K562 (cell line): ENCODE results near the gene CKMT2. TPM values are rescaled to one million over a fixed set of nuclear protein-coding genes. Genes with fewer than 3 reads are reported as not detected.

Experiments used
- CBX8 ChIP-seq: fragments of 200-600 bp; sonication (generic); IDR thresholded peaks from 2 replicates; pipeline ENCODE4 v1.6.1; 2012; ENCODE audit warnings: borderline replicate concordance, mixed run types, low read depth, mild to moderate bottlenecking, moderate library complexity, mixed read lengths, low read length, control low read depth, inconsistent platforms; ENCODE audit not compliant: poor library complexity, severe bottlenecking; ENCODE audit errors: extremely low read depth
- CCNT2 ChIP-seq: IDR thresholded peaks from 2 replicates; pipeline ENCODE4 v1.6.1; 2011; ENCODE audit warnings: borderline replicate concordance, low read depth, mild to moderate bottlenecking, moderate library complexity, mixed read lengths, low read length; ENCODE audit not compliant: insufficient read length; ENCODE audit errors: extremely low read depth
- COPS2 ChIP-seq: fragments of 450-650 bp; conservative IDR thresholded peaks from 2 replicates; pipeline ENCODE4 v1.6.1; 2016; ENCODE audit warnings: mild to moderate bottlenecking, moderate library complexity
- FOSL1 ChIP-seq: fragments of 200-800 bp; sonication (Bioruptor generic); conservative IDR thresholded peaks from 2 replicates; pipeline ENCODE4 v1.6.1; 2016; ENCODE audit warnings: missing genetic modification characterization, missing compliant biosample characterization
- FOXP4 ChIP-seq: sonication (generic); formaldehyde crosslinking; IDR thresholded peaks from 2 replicates; pipeline ENCODE4 v1.8.0; 2022; ENCODE audit warnings: mild to moderate bottlenecking, missing genetic modification reagents, borderline replicate concordance
- MEF2A ChIP-seq: IDR thresholded peaks from 2 replicates; pipeline ENCODE4 v1.6.1; 2011; ENCODE audit warnings: low read depth, mild to moderate bottlenecking, low read length, moderate library complexity; ENCODE audit not compliant: control insufficient read depth
- RBBP5 ChIP-seq: fragments of 200-600 bp; sonication (generic); IDR thresholded peaks from 2 replicates; pipeline ENCODE4 v1.6.1; 2012; ENCODE audit warnings: borderline replicate concordance, mild to moderate bottlenecking, low read length, control low read depth, inconsistent platforms; ENCODE audit not compliant: insufficient read depth, poor library complexity, severe bottlenecking
- RHOXF2B ChIP-seq: fragments of 250-450 bp; sonication (Bioruptor Pico); conservative IDR thresholded peaks from 2 replicates; pipeline ENCODE4 v1.5.1; 2021
- STAG1 ChIP-seq: sonication (generic); formaldehyde crosslinking; IDR thresholded peaks from 2 replicates; pipeline ENCODE4 v1.5.0; 2020; ENCODE audit warnings: missing genetic modification reagents, borderline replicate concordance
- TAF9B ChIP-seq: fragments of 450-650 bp; IDR thresholded peaks from 2 replicates; pipeline ENCODE4 v1.6.1; 2018; ENCODE audit warnings: mild to moderate bottlenecking; ENCODE audit not compliant: partially characterized antibody
- TEAD1 ChIP-seq, 2 experiments: fragments of 450-650 bp in 1 of 2; sonication (generic) in 1 of 2; formaldehyde crosslinking; IDR thresholded peaks; 2 replicates each; pipeline versions ENCODE4 v1.4.0 to v1.8.0; 2020 to 2022; ENCODE audit warnings: mild to moderate bottlenecking in 2 of 2, missing genetic modification reagents in 1 of 2
- TFAM ChIP-seq: fragments of 250-450 bp; sonication (Bioruptor Pico); conservative IDR thresholded peaks from 2 replicates; pipeline ENCODE4 v1.5.0; 2021; ENCODE audit warnings: mild to moderate bottlenecking, moderate library complexity
- THAP12 ChIP-seq: fragments of 250-450 bp; sonication (Bioruptor Pico); IDR thresholded peaks from 2 replicates; pipeline ENCODE4 v1.9.0; 2021; ENCODE audit warnings: mild to moderate bottlenecking, inconsistent platforms
- ZNF696 ChIP-seq: fragments of 250-450 bp; sonication (Bioruptor Pico); conservative IDR thresholded peaks from 2 replicates; pipeline ENCODE4 v1.4.0; 2020; ENCODE audit warnings: mild to moderate bottlenecking, moderate library complexity
- polyA plus RNA-seq, 8 experiments: library from polyadenylated mRNA; depleted of rRNA in 4 of 8; stranded (reverse) in 5 of 8; unstranded in 3 of 8; fragments of >200 nt; fragmentation: Nextera tagmentation in 2 of 8; fragmentation: Illumina TruSeq in 1 of 8; extraction: Ambion mirVana in 2 of 8; extraction: Trizol in 1 of 8; gene quantifications; 2 replicates each; pipeline versions ENCODE4 v1.2.1 to v1.2.3, GENCODE V29; 2011 to 2014; ENCODE audit warnings: inconsistent platforms in 1 of 8, missing spikeins in 1 of 8
- total RNA-seq, 7 experiments: library from RNA; depleted of rRNA in 6 of 7; stranded (reverse); fragments of >200 nt in 6 of 7; fragmentation: Illumina TruSeq in 2 of 7; extraction: Trizol in 2 of 7; gene quantifications; 2 replicates each; pipeline versions ENCODE4 v1.2.1 to v1.2.3, GENCODE V29; 2011 to 2021; ENCODE audit warnings: low replicate concordance in 1 of 7

Gene CKMT2
- total and polyA plus RNA-seq, 9 of the 15 experiments (the other 6 are each of a cell fraction or from before 2014, with no cell fraction given) = 0.03 TPM; not detected in 8

DNA sequence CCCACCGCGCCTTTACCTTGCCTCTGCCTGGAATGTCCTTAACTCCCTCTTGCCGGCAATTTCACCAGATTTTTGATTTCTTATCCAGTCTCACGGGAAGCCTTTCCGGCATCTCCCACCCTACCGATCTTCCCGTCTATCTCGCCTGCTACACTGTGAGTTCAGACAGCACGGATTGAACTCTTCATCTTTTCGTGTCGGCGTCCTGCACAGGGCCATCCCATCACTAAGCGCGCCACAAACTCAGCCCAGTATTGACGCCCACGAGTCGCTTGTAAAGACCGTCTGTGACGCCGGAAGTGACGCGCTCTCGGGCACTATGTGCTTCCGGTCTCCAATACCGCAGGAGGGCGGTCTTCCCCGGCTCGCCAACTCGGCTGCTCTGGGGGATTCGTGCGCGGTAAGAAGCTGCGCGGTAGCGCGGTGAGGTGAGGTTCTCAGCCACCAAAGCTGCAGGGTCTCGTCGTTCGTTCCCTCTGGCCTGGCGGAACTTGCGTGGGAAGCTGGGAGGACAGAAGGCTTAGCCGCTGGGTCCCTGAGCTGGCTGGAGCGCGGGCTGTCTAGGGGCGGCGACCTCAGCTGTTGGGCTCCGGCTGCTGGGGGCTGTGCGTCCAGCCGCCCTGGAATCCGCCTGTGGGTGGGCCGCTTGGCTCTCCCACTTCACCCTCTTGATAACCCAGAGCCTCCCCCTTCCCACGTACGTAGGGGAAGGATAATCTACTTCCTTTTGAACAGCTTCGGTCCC lies 68.3 kb downstream of the CKMT2 start, which contains the start of gene ZCCHC9 (continued):
- TF ChIP-seq RHOXF2B (CRISPR knock-in tag) (no peak), FOSL1 (tag) (no peak), RBBP5 (peak; percentile 90), CCNT2 (no peak), CBX8 (no peak), TAF9B (peak; percentile 83), MEF2A (no peak), TEAD1 (CRISPR knock-in tag; IDR thresholded peaks at IDR 0.05) (peak; percentile 10 to 89; a peak in 2 of 4 replicates), ZNF696 (CRISPR knock-in tag) (no peak), FOXP4 (CRISPR knock-in tag) (no peak), TFAM (CRISPR knock-in tag) (no peak), THAP12 (CRISPR knock-in tag) (peak; percentile 46; the same call in 1 of the 2 replicates), STAG1 (CRISPR knock-in tag) (no peak), COPS2 (no peak)
